ENCODE results near the gene SYT1. TPM values are rescaled to one million over a fixed set of nuclear protein-coding genes. Genes with fewer than 3 reads are reported as not detected.
"Not testable (repeated sequence)": the region's sequence is repeated elsewhere in the genome, so short reads cannot be mapped to it uniquely, and the experiment has no call there.

The SYT1 gene
- total RNA-seq, 4 donors from 2014 or later = 4.1 to 10.0 (median 6.7) TPM

- Histone ChIP-seq H3K4me1 (no peaks in the 10 kb centered on the region), H3K36me3 (no peaks in the 10 kb centered on the region), H3K4me3 (no peak overlapping the region), H3K27me3 (no peaks in the 10 kb centered on the region), H3K9me3 (no peaks in the 10 kb centered on the region), H3K27ac (replicated peaks in 1 of 4) (no peak overlapping the region)
- TF ChIP-seq POLR2AphosphoS5 (IDR thresholded peaks at IDR 0.05) = no peak
- TF ChIP-seq CTCF (IDR thresholded peaks at IDR 0.05) = no peak
- TF ChIP-seq POLR2A (IDR thresholded peaks at IDR 0.05; ENCODE audit: low read depth) = no peak
- TF ChIP-seq EP300 (IDR thresholded peaks at IDR 0.05) = no peak
- intact Hi-C loops (cut with DNase I) = no loop called here
- 84% methylated on average over 9 of the region's 9 CpGs for WGBS
- DNase-seq (ENCODE audit: extremely low spot score) = no peak
Measured at GRCh38 chr12:79203058-79203647, 338.6 kb downstream of the SYT1 start.

GRCh38 chr12:79206871-79207270, 342.3 kb downstream of the SYT1 start:
- DNase-seq (ENCODE audit: extremely low spot score) = no peak
- H3K4me1 ChIP-seq = no peaks in the 10 kb centered on the region
- H3K27me3 ChIP-seq = no peaks in the 10 kb centered on the region
- intact Hi-C loops (cut with DNase I) = no loop called here
- H3K4me3 ChIP-seq = no peak overlapping the region
- no peak overlapping the region for H3K27ac ChIP-seq (replicated peaks in 1 of 4)
- no peaks in the 10 kb centered on the region for H3K36me3 ChIP-seq
- 83% methylated on average over 1 of the region's 1 CpG for WGBS
- H3K9me3 ChIP-seq = peaks cover 0 to 8% (median 3%) of the 10 kb centered on the region in 4 donors
- TF ChIP-seq POLR2AphosphoS5 (IDR thresholded peaks at IDR 0.05) (no peak), EP300 (IDR thresholded peaks at IDR 0.05) (no peak), POLR2A (IDR thresholded peaks at IDR 0.05; ENCODE audit: low read depth) (no peak), CTCF (IDR thresholded peaks at IDR 0.05) (no peak)

GRCh38 chr12:79210403-79210802, 345.8 kb downstream of the SYT1 start:
- WGBS = 92% methylated on average over 3 of the region's 3 CpGs
- H3K4me1 ChIP-seq; H3K36me3 ChIP-seq; H3K9me3 ChIP-seq; H3K27me3 ChIP-seq; H3K27ac ChIP-seq (replicated peaks in 1 of 4); intact Hi-C loops (cut with DNase I); DNase-seq (ENCODE audit: extremely low spot score); H3K4me3 ChIP-seq: not testable (repeated sequence)

- Histone ChIP-seq H3K36me3 (no peaks in the 10 kb centered on the region), H3K9me3 (peaks cover 0 to 21% (median 14%) of the 10 kb centered on the region in 4 donors), H3K27me3 (no peaks in the 10 kb centered on the region), H3K27ac (replicated peaks in 1 of 4) (no peak overlapping the region), H3K4me1 (no peaks in the 10 kb centered on the region), H3K4me3 (no peak overlapping the region)
- WGBS = 85% methylated on average over 6 of the region's 6 CpGs
- no peak for TF ChIP-seq POLR2A (IDR thresholded peaks at IDR 0.05; ENCODE audit: low read depth)
- TF ChIP-seq EP300 (IDR thresholded peaks at IDR 0.05) = no peak
- no peak for TF ChIP-seq POLR2AphosphoS5 (IDR thresholded peaks at IDR 0.05)
- no peak for TF ChIP-seq CTCF (IDR thresholded peaks at IDR 0.05)
- intact Hi-C loops (cut with DNase I) = no loop called here
- no peak for DNase-seq (ENCODE audit: extremely low spot score)
Measured at GRCh38 chr12:79217306-79217705, 352.7 kb downstream of the SYT1 start.

GRCh38 chr12:79223210-79223609, 358.6 kb downstream of the SYT1 start:
- H3K9me3 ChIP-seq = peaks cover 0 to 33% (median 14%) of the 10 kb centered on the region in 4 donors
- H3K4me3 ChIP-seq = no peak overlapping the region
- WGBS = no CpG with 5 or more reads among the region's 1 CpG
- no peaks in the 10 kb centered on the region for H3K27me3 ChIP-seq
- TF ChIP-seq POLR2A (IDR thresholded peaks at IDR 0.05; ENCODE audit: low read depth) (no peak), EP300 (IDR thresholded peaks at IDR 0.05) (no peak), CTCF (IDR thresholded peaks at IDR 0.05) (no peak), POLR2AphosphoS5 (IDR thresholded peaks at IDR 0.05) (no peak)
- no peaks in the 10 kb centered on the region for H3K36me3 ChIP-seq
- intact Hi-C loops (cut with DNase I) = no loop called here
- H3K27ac ChIP-seq (replicated peaks in 1 of 4) = no peak overlapping the region
- no peak for DNase-seq (ENCODE audit: extremely low spot score)
- H3K4me1 ChIP-seq = no peaks in the 10 kb centered on the region
